Measurements from ENCODE around the gene SLC35F1. TPM values are rescaled to one million over a fixed set of nuclear protein-coding genes. Genes with fewer than 3 reads are reported as not detected.

Gene SLC35F1
- total and polyA plus RNA-seq, 5 donors, result 1.0 to 2.4 (median 2.0) TPM

- no peak for ATAC-seq
- intact Hi-C loops (cut with DNase I), result no loop called here
These were observed 290.5 kb downstream of the SLC35F1 start for GRCh38 chr6:118197539-118197938.

DNA sequence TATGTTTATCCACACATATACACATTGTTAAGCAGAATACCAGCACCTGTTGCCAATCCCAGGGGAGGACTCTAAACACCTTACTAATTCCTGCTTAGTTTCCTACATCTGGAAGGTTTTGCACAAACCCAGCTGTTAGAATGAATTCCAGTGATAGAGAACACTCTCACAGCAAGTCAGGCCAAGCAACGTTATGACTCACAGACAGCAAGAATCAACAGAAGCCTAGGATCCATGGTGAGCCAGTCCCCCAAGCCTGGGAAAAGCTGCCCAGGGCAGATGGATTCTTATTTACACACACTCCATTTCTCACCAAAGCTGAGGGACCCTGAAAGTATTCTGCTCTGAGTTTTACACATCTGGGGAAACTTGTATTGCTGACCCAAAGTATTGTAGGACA, 291.7 kb downstream of the SLC35F1 start:
- H3K27me3 ChIP-seq (ENCODE audit: control insufficient read depth, insufficient read depth), result no peaks in the 10 kb centered on the region
- no peak overlapping the region for H3K27ac ChIP-seq (ENCODE audit: low read length)
- no peak overlapping the region for H3K4me3 ChIP-seq (ENCODE audit: low read length)
- H3K4me1 ChIP-seq (ENCODE audit: control insufficient read depth, insufficient read depth, low read length), result peaks cover 2% of the 10 kb centered on the region
- WGBS, result 34% methylated on average over 1 of the region's 1 CpG
- ATAC-seq (no peak), DNase-seq (no peak)
- intact Hi-C loops (cut with DNase I), result no loop called here
- H3K9me3 ChIP-seq (ENCODE audit: control insufficient read depth, low read length), result no peaks in the 10 kb centered on the region

More at GRCh38 chr6:118197539-118197938, 290.5 kb downstream of the SLC35F1 start:
- Histone ChIP-seq H3K4me1 (ENCODE audit: control insufficient read depth, insufficient read depth, low read length) (peaks cover 2% of the 10 kb centered on the region), H3K27me3 (ENCODE audit: control insufficient read depth, insufficient read depth) (no peaks in the 10 kb centered on the region), H3K27ac (ENCODE audit: low read length) (no peak overlapping the region), H3K4me3 (ENCODE audit: low read length) (no peak overlapping the region), H3K9me3 (ENCODE audit: control insufficient read depth, low read length) (no peaks in the 10 kb centered on the region)
- DNase-seq, result no peak
- WGBS, result 51% methylated on average over 3 of the region's 3 CpGs

GRCh38 chr6:118200160-118200559, 293.1 kb downstream of the SLC35F1 start:
- ATAC-seq (no peak), DNase-seq (no peak)
- intact Hi-C loops (cut with DNase I), result no loop called here
- Histone ChIP-seq H3K4me1 (ENCODE audit: control insufficient read depth, insufficient read depth, low read length) (peaks cover 2% of the 10 kb centered on the region), H3K27me3 (ENCODE audit: control insufficient read depth, insufficient read depth) (no peaks in the 10 kb centered on the region), H3K27ac (ENCODE audit: low read length) (no peak overlapping the region), H3K9me3 (ENCODE audit: control insufficient read depth, low read length) (no peaks in the 10 kb centered on the region), H3K4me3 (ENCODE audit: low read length) (no peak overlapping the region)
- 89% methylated on average over 1 of the region's 1 CpG for WGBS

DNA sequence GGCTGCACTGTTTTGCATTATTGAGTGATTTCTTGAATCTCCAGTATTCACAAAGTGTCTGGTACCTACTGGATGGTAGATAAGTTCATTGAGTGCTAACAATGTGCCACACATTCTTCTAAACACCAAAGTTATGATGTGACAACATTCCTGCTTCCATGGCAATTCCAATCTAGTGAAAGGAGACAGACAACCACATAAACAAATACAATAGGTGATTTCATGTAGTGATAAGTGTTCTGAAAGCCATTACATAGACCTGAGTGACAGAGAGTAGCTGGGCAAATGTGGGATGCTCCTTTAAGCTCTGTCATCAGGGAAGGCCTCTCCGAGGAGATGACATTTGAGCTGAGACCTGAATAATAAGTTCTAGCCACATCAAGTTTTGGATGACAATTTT, 295.5 kb downstream of the SLC35F1 start:
- H3K27me3 ChIP-seq (ENCODE audit: control insufficient read depth, insufficient read depth), result no peaks in the 10 kb centered on the region
- H3K4me1 ChIP-seq (ENCODE audit: control insufficient read depth, insufficient read depth, low read length), result no peaks in the 10 kb centered on the region
- H3K4me3 ChIP-seq (ENCODE audit: low read length), result no peak overlapping the region
- 90% methylated on average over 1 of the region's 1 CpG for WGBS
- intact Hi-C loops (cut with DNase I), result no loop called here
- no peak overlapping the region for H3K27ac ChIP-seq (ENCODE audit: low read length)
- ATAC-seq, result no peak
- no peaks in the 10 kb centered on the region for H3K9me3 ChIP-seq (ENCODE audit: control insufficient read depth, low read length)
- DNase-seq, result no peak

DNA sequence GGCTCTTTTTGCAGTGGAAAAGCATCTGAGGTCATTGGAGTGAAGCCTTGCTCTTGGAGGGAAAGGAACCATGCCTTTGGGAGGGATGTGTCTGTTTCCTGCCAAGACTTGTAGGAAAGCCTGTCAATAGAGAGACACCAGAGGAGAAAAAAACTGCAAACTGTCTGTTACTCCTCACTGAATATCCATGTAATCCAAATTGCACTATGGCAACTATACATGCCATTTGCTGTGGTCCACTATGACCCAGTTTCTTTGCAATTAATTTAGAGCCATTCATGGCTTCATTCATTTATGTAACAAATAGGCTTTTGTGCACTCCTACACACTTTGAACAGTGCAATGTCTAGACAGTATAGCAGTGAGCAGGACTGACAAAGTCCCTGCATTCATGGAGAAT, 296.5 kb downstream of the SLC35F1 start:
- Histone ChIP-seq H3K4me1 (ENCODE audit: control insufficient read depth, insufficient read depth, low read length) (no peaks in the 10 kb centered on the region), H3K4me3 (ENCODE audit: low read length) (no peak overlapping the region), H3K9me3 (ENCODE audit: control insufficient read depth, low read length) (no peaks in the 10 kb centered on the region), H3K27ac (ENCODE audit: low read length) (no peak overlapping the region), H3K27me3 (ENCODE audit: control insufficient read depth, insufficient read depth) (no peaks in the 10 kb centered on the region)
- intact Hi-C loops (cut with DNase I), result no loop called here
- ATAC-seq (no peak), DNase-seq (no peak)

- ATAC-seq (no peak), DNase-seq (no peak)
- Histone ChIP-seq H3K4me1 (ENCODE audit: control insufficient read depth, insufficient read depth, low read length) (no peaks in the 10 kb centered on the region), H3K9me3 (ENCODE audit: control insufficient read depth, low read length) (no peaks in the 10 kb centered on the region), H3K27me3 (ENCODE audit: control insufficient read depth, insufficient read depth) (no peaks in the 10 kb centered on the region), H3K27ac (ENCODE audit: low read length) (no peak overlapping the region), H3K4me3 (ENCODE audit: low read length) (no peak overlapping the region)
- 64% methylated on average over 1 of the region's 1 CpG for WGBS
- intact Hi-C loops (cut with DNase I), result no loop called here
These were observed 299.2 kb downstream of the SLC35F1 start for GRCh38 chr6:118206221-118206620.

DNA sequence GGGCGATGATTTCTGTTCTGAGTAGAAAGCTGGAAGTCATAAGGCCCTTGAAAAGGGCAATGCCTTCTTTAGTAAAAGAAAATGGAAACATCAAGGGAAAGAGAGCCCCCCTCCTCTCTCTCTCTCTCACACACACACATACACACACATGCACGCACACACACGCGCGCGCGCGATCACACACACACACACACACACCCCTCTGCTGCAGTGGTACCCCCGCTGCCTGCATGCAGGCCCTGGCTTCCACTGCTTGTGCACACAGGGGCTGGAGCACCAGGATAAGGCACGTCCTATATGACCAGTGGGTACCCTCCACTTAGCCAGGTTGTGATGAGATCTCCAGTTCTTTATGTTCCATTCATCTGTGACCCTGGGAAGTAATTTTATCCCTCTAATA, 300.9 kb downstream of the SLC35F1 start:
- H3K9me3 ChIP-seq (ENCODE audit: control insufficient read depth, low read length), result no peaks in the 10 kb centered on the region
- intact Hi-C loops (cut with DNase I), result no loop called here
- DNase-seq, result no peak
- ATAC-seq, result no peak
- no peak overlapping the region for H3K4me3 ChIP-seq (ENCODE audit: low read length)
- no peak overlapping the region for H3K27ac ChIP-seq (ENCODE audit: low read length)
- H3K4me1 ChIP-seq (ENCODE audit: control insufficient read depth, insufficient read depth, low read length), result no peaks in the 10 kb centered on the region
- no peaks in the 10 kb centered on the region for H3K27me3 ChIP-seq (ENCODE audit: control insufficient read depth, insufficient read depth)
- WGBS, result 83% methylated on average over 10 of the region's 10 CpGs

GRCh38 chr6:118212451-118213173, 305.5 kb downstream of the SLC35F1 start:
- no peak for ATAC-seq
- intact Hi-C loops (cut with DNase I), result no loop called here

DNA sequence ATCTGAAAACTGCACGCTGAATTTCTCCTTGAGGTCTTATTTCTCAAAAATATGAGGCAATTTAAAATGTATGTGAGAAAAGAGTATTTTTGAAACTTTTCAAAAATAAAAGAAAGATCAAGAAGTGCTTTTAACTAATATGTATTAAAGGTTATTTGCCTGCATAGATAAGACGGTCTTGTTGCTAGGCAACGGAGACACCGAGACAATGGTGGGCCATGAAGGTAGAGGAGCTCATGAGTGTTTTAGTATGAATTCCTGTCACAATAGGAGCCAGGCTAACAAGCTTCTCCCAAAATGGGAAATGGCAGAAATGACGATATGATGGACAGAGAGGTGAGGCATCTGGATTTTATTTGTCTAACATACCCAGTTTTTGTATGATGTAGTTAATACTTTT, 308.2 kb downstream of the SLC35F1 start:
- no peak for DNase-seq
- Histone ChIP-seq H3K4me3 (ENCODE audit: low read length) (no peak overlapping the region), H3K9me3 (ENCODE audit: control insufficient read depth, low read length) (no peaks in the 10 kb centered on the region), H3K27me3 (ENCODE audit: control insufficient read depth, insufficient read depth) (no peaks in the 10 kb centered on the region), H3K4me1 (ENCODE audit: control insufficient read depth, insufficient read depth, low read length) (no peaks in the 10 kb centered on the region), H3K27ac (ENCODE audit: low read length) (no peak overlapping the region)
- no peak for ATAC-seq
- intact Hi-C loops (cut with DNase I), result no loop called here
- 87% methylated on average over 5 of the region's 5 CpGs for whole genome bisulfite sequencing

More at GRCh38 chr6:118212451-118213173, 305.5 kb downstream of the SLC35F1 start:
- Histone ChIP-seq H3K27ac (ENCODE audit: low read length) (no peak overlapping the region), H3K9me3 (ENCODE audit: control insufficient read depth, low read length) (no peaks in the 10 kb centered on the region), H3K4me1 (ENCODE audit: control insufficient read depth, insufficient read depth, low read length) (no peaks in the 10 kb centered on the region), H3K4me3 (ENCODE audit: low read length) (no peak overlapping the region), H3K27me3 (ENCODE audit: control insufficient read depth, insufficient read depth) (no peaks in the 10 kb centered on the region)
- DNase-seq, result no peak
- 94% methylated on average over 4 of the region's 4 CpGs for WGBS

- intact Hi-C loops (cut with DNase I), result no loop called here
- H3K4me3 ChIP-seq (ENCODE audit: low read length), result no peak overlapping the region
- no peak overlapping the region for H3K27ac ChIP-seq (ENCODE audit: low read length)
- H3K4me1 ChIP-seq (ENCODE audit: control insufficient read depth, insufficient read depth, low read length), result no peaks in the 10 kb centered on the region
- WGBS, result 91% methylated on average over 2 of the region's 2 CpGs
- DNase-seq (no peak), ATAC-seq (no peak)
- H3K27me3 ChIP-seq (ENCODE audit: control insufficient read depth, insufficient read depth), result no peaks in the 10 kb centered on the region
- no peaks in the 10 kb centered on the region for H3K9me3 ChIP-seq (ENCODE audit: control insufficient read depth, low read length)
These were observed 309.7 kb downstream of the SLC35F1 start for GRCh38 chr6:118216751-118217150.

DNA sequence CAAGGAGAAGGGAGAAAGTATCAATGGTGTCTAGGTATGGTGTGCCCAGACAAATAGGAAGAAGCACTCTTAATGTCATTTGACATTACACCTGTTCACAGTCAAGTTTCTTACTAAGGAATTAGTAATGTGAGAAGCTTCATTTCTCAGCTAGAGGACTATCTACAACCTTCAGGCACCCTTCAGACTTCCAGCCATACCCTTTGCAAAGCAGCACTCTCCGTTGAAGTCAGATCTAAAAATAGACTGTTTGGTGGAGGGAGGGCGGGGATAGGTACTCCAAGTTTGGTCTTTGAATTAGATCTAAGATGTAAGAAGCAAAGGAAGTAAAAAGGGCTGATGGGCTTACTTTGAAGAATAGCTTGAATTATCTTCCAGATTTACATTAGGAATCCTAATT, 311.1 kb downstream of the SLC35F1 start:
- intact Hi-C loops (cut with DNase I), result no loop called here
- DNase-seq, result no peak
- no peak overlapping the region for H3K4me3 ChIP-seq (ENCODE audit: low read length)
- H3K27me3 ChIP-seq (ENCODE audit: control insufficient read depth, insufficient read depth), result no peaks in the 10 kb centered on the region
- no peaks in the 10 kb centered on the region for H3K4me1 ChIP-seq (ENCODE audit: control insufficient read depth, insufficient read depth, low read length)
- WGBS, result 48% methylated on average over 2 of the region's 2 CpGs
- H3K9me3 ChIP-seq (ENCODE audit: control insufficient read depth, low read length), result no peaks in the 10 kb centered on the region
- no peak overlapping the region for H3K27ac ChIP-seq (ENCODE audit: low read length)
- ATAC-seq, result peak in 1 of 2 donors; percentile 70
